Mesodermal cell (in vitro differentiated cells): Measurements from ENCODE around the gene FAM168A.

Source experiments
- H3K27ac ChIP-seq: 2 replicates; pipeline ENCODE4 v1.7.0; 2013; ENCODE audit warnings: mild to moderate bottlenecking, low read depth, low read length, moderate library complexity; ENCODE audit not compliant: severe bottlenecking
- H3K36me3 ChIP-seq: 2 replicates; pipeline ENCODE4 v1.7.1; 2013; ENCODE audit warnings: mild to moderate bottlenecking, low read length, moderate library complexity; ENCODE audit not compliant: control insufficient read depth, insufficient read depth
- H3K4me1 ChIP-seq: one replicate; pipeline ENCODE4 v1.7.1; 2013; ENCODE audit warnings: mild to moderate bottlenecking, low read length; ENCODE audit not compliant: insufficient read depth, control insufficient read depth, poor library complexity, severe bottlenecking
- H3K4me3 ChIP-seq: 2 replicates; pipeline ENCODE4 v1.7.0; 2013; ENCODE audit warnings: low read length, control low read depth, mild to moderate bottlenecking; ENCODE audit not compliant: insufficient read depth, poor library complexity, severe bottlenecking; ENCODE audit errors: extremely low read depth
- H3K9me3 ChIP-seq: 2 replicates; pipeline ENCODE4 v1.7.1; 2013; ENCODE audit warnings: mild to moderate bottlenecking, low read length, moderate library complexity; ENCODE audit not compliant: control insufficient read depth
- WGBS, 2 experiments: methylation state at CpG; one replicate each; pipeline ENCODE4 v1.1.5; 2013; ENCODE audit warnings: missing lambda C conversion rate in 2 of 2; ENCODE audit not compliant: insufficient coverage in 2 of 2; 5-methylcytosine and 5-hydroxymethylcytosine counted together

Gene FAM168A

GRCh38 chr11:73469401-73469800 lies 128.5 kb downstream of the FAM168A start:
- Histone ChIP-seq H3K4me3 (no peak overlapping the region), H3K9me3 (no peaks in the 10 kb centered on the region), H3K27ac (no peak overlapping the region), H3K4me1 (no peaks in the 10 kb centered on the region), H3K36me3 (no peaks in the 10 kb centered on the region)
- WGBS, 2 experiments: 100% methylated on average over 1 of the region's 3 CpGs

GRCh38 chr11:73468590-73469161 lies 129.2 kb downstream of the FAM168A start:
- no peaks in the 10 kb centered on the region for H3K9me3 ChIP-seq
- H3K4me1 ChIP-seq: no peaks in the 10 kb centered on the region
- WGBS, 2 experiments: 90 to 100% methylated on average over 1 to 2 of the region's 3 CpGs

GRCh38 chr11:73467505-73467904 lies 130.4 kb downstream of the FAM168A start:
- no peak overlapping the region for H3K4me3 ChIP-seq
- no peak overlapping the region for H3K27ac ChIP-seq
- H3K4me1 ChIP-seq: no peaks in the 10 kb centered on the region
- WGBS, 2 experiments: 80 to 88% methylated on average over 1 to 2 of the region's 2 CpGs
- no peaks in the 10 kb centered on the region for H3K36me3 ChIP-seq
- H3K9me3 ChIP-seq: no peaks in the 10 kb centered on the region

More at GRCh38 chr11:73468590-73469161, 129.2 kb downstream of the FAM168A start:
- Histone ChIP-seq H3K27ac (no peak overlapping the region), H3K4me3 (no peak overlapping the region), H3K36me3 (no peaks in the 10 kb centered on the region)

- Histone ChIP-seq H3K36me3 (no peaks in the 10 kb centered on the region), H3K4me3 (no peak overlapping the region), H3K4me1 (no peaks in the 10 kb centered on the region), H3K9me3 (no peaks in the 10 kb centered on the region), H3K27ac (no peak overlapping the region)
- WGBS, 2 experiments: no CpG with 5 or more reads among the region's 1 CpG
Measured at GRCh38 chr11:73466643-73467042, 131.3 kb downstream of the FAM168A start.

- H3K9me3 ChIP-seq: no peaks in the 10 kb centered on the region
- no peaks in the 10 kb centered on the region for H3K4me1 ChIP-seq
- H3K36me3 ChIP-seq: no peaks in the 10 kb centered on the region
- H3K27ac ChIP-seq: no peak overlapping the region
- H3K4me3 ChIP-seq: no peak overlapping the region
- 83% methylated on average over 1 of the region's 1 CpG; no CpG with 5 or more reads in 1 of the 2 experiments for WGBS, 2 experiments
Measured at GRCh38 chr11:73465871-73466270, 132.0 kb downstream of the FAM168A start.

GRCh38 chr11:73465023-73465675 lies 132.8 kb downstream of the FAM168A start:
- H3K27ac ChIP-seq: no peak overlapping the region
- H3K4me3 ChIP-seq: no peak overlapping the region
- no peaks in the 10 kb centered on the region for H3K36me3 ChIP-seq
- H3K4me1 ChIP-seq: no peaks in the 10 kb centered on the region
- 90 to 95% methylated on average over 3 of the region's 3 CpGs for WGBS, 2 experiments
- no peaks in the 10 kb centered on the region for H3K9me3 ChIP-seq

- no peak overlapping the region for H3K4me3 ChIP-seq
- H3K9me3 ChIP-seq: no peaks in the 10 kb centered on the region
- no peaks in the 10 kb centered on the region for H3K36me3 ChIP-seq
- no peak overlapping the region for H3K27ac ChIP-seq
- WGBS, 2 experiments: 80% methylated on average over 1 of the region's 2 CpGs; no CpG with 5 or more reads in 1 of the 2 experiments
- H3K4me1 ChIP-seq: no peaks in the 10 kb centered on the region
Measured at GRCh38 chr11:73464347-73464746, 133.6 kb downstream of the FAM168A start.

GRCh38 chr11:73463359-73463758 lies 134.6 kb downstream of the FAM168A start:
- H3K27ac ChIP-seq: no peak overlapping the region
- no peaks in the 10 kb centered on the region for H3K36me3 ChIP-seq
- no peaks in the 10 kb centered on the region for H3K9me3 ChIP-seq
- no peaks in the 10 kb centered on the region for H3K4me1 ChIP-seq
- 88 to 100% methylated on average over 1 to 2 of the region's 2 CpGs for WGBS, 2 experiments
- no peak overlapping the region for H3K4me3 ChIP-seq

GRCh38 chr11:73461964-73462363 lies 135.9 kb downstream of the FAM168A start:
- Histone ChIP-seq H3K36me3 (no peaks in the 10 kb centered on the region), H3K4me1 (no peaks in the 10 kb centered on the region), H3K27ac (no peak overlapping the region), H3K4me3 (no peak overlapping the region), H3K9me3 (no peaks in the 10 kb centered on the region)
- WGBS, 2 experiments: no CpG with 5 or more reads among the region's 3 CpGs

- no peaks in the 10 kb centered on the region for H3K36me3 ChIP-seq
- H3K4me1 ChIP-seq: no peaks in the 10 kb centered on the region
- H3K4me3 ChIP-seq: no peak overlapping the region
- WGBS, 2 experiments: 88 to 95% methylated on average over 1 to 2 of the region's 2 CpGs
- no peak overlapping the region for H3K27ac ChIP-seq
- H3K9me3 ChIP-seq: no peaks in the 10 kb centered on the region
Measured at GRCh38 chr11:73461335-73461840, 136.5 kb downstream of the FAM168A start.

GRCh38 chr11:73458201-73458600 lies 139.7 kb downstream of the FAM168A start:
- no peak overlapping the region for H3K27ac ChIP-seq
- WGBS, 2 experiments: no CpG with 5 or more reads among the region's 1 CpG
- H3K36me3 ChIP-seq: peaks cover 1% of the 10 kb centered on the region
- no peaks in the 10 kb centered on the region for H3K4me1 ChIP-seq
- no peak overlapping the region for H3K4me3 ChIP-seq
- H3K9me3 ChIP-seq: no peaks in the 10 kb centered on the region
